Activated CD4-positive, alpha-beta T cell treated with anti-CD3 and anti-CD28 coated beads, Interleukin-2, amount 10 ng/mL, durations not matched to agents 24 days and 14 days (primary cell): ENCODE data around the gene COL19A1. TPM values are rescaled to one million over a fixed set of nuclear protein-coding genes. Genes with fewer than 3 reads are reported as not detected.
A peak's percentile ranks its signal among the peaks of the same experiment; 100 is the strongest.

ENCODE experiments used
- DNase-seq: peaks from one replicate; pipeline ENCODE4 v3.0.0; 2022
- H3K27ac Mint-ChIP-seq: one replicate; pipeline ENCODE4 v1.8.0; 2022; ENCODE audit warnings: mild to moderate bottlenecking, mixed read lengths
- H3K27me3 Mint-ChIP-seq: one replicate; pipeline ENCODE4 v1.8.0; 2022; ENCODE audit warnings: mixed read lengths
- H3K36me3 Mint-ChIP-seq: one replicate; pipeline ENCODE4 v1.8.0; 2022; ENCODE audit warnings: low read depth, mild to moderate bottlenecking, mixed read lengths
- H3K4me1 Mint-ChIP-seq: one replicate; pipeline ENCODE4 v1.8.0; 2021; ENCODE audit warnings: mixed read lengths
- H3K4me3 Mint-ChIP-seq: one replicate; pipeline ENCODE4 v1.8.0; 2022; ENCODE audit warnings: mild to moderate bottlenecking, moderate library complexity, mixed read lengths
- H3K9me3 Mint-ChIP-seq: one replicate; pipeline ENCODE4 v1.8.0; 2021; ENCODE audit warnings: mixed read lengths
- intact Hi-C: fragments of 100-400 bp; cut with micrococcal nuclease; formaldehyde crosslinking; loops from one replicate; pipeline ENCODE4 v1.15.1; 2023
- total RNA-seq: library from RNA; stranded (reverse); gene quantifications from 2 replicates; pipeline ENCODE4 v1.2.3, GENCODE V29; 2022

The COL19A1 gene
- total RNA-seq, 1 donor from 2014 or later: not detected

GRCh38 chr6:69846312-69846711 is 20.0 kb upstream of the COL19A1 start:
- DNase-seq: no peak
- H3K4me3 Mint-ChIP-seq: no peak overlapping the region
- H3K27ac Mint-ChIP-seq: no peak overlapping the region
- H3K27me3 Mint-ChIP-seq: peaks cover 34% of the 10 kb centered on the region
- no peaks in the 10 kb centered on the region for H3K9me3 Mint-ChIP-seq
- no peaks in the 10 kb centered on the region for H3K4me1 Mint-ChIP-seq
- no peaks in the 10 kb centered on the region for H3K36me3 Mint-ChIP-seq
- intact Hi-C loops: no loop called here

GRCh38 chr6:69846770-69847491 is 19.4 kb upstream of the COL19A1 start:
- no peaks in the 10 kb centered on the region for H3K36me3 Mint-ChIP-seq
- H3K27ac Mint-ChIP-seq: no peak overlapping the region
- intact Hi-C loops: no loop called here
- H3K27me3 Mint-ChIP-seq: peaks cover 31% of the 10 kb centered on the region
- no peak overlapping the region for H3K4me3 Mint-ChIP-seq
- H3K4me1 Mint-ChIP-seq: no peaks in the 10 kb centered on the region
- DNase-seq: no peak
- H3K9me3 Mint-ChIP-seq: no peaks in the 10 kb centered on the region

GRCh38 chr6:69847492-69847788 is 18.9 kb upstream of the COL19A1 start:
- H3K4me1 Mint-ChIP-seq: no peaks in the 10 kb centered on the region
- DNase-seq: no peak
- peaks cover 29% of the 10 kb centered on the region for H3K27me3 Mint-ChIP-seq
- intact Hi-C loops: no loop called here
- H3K36me3 Mint-ChIP-seq: no peaks in the 10 kb centered on the region
- no peak overlapping the region for H3K27ac Mint-ChIP-seq
- no peak overlapping the region for H3K4me3 Mint-ChIP-seq
- no peaks in the 10 kb centered on the region for H3K9me3 Mint-ChIP-seq

- Mint-ChIP-seq H3K9me3 (peaks cover 6% of the 10 kb centered on the region), H3K4me3 (no peak overlapping the region), H3K4me1 (no peaks in the 10 kb centered on the region), H3K36me3 (no peaks in the 10 kb centered on the region), H3K27ac (no peak overlapping the region), H3K27me3 (peaks cover 30% of the 10 kb centered on the region)
- intact Hi-C loops: no loop called here
- no peak for DNase-seq
Measured at GRCh38 chr6:69848552-69848951, 17.8 kb upstream of the COL19A1 start.

- Mint-ChIP-seq H3K4me1 (no peaks in the 10 kb centered on the region), H3K4me3 (no peak overlapping the region), H3K27me3 (peaks cover 26% of the 10 kb centered on the region), H3K36me3 (no peaks in the 10 kb centered on the region), H3K9me3 (peaks cover 6% of the 10 kb centered on the region), H3K27ac (no peak overlapping the region)
- no peak for DNase-seq
- intact Hi-C loops: no loop called here
Measured at GRCh38 chr6:69852706-69853105, 13.7 kb upstream of the COL19A1 start.

- Mint-ChIP-seq H3K36me3 (no peaks in the 10 kb centered on the region), H3K4me3 (no peak overlapping the region), H3K27ac (no peak overlapping the region), H3K4me1 (peaks cover 12% of the 10 kb centered on the region), H3K27me3 (peaks cover 45% of the 10 kb centered on the region), H3K9me3 (no peaks in the 10 kb centered on the region)
- DNase-seq: no peak
- intact Hi-C loops: loop anchor here (10.0 kb wide), 1 partner anchor 127 kb away; no protein-coding TSS in a partner anchor
Measured at GRCh38 chr6:69861986-69862385, 4.4 kb upstream of the COL19A1 start.

GRCh38 chr6:69863766-69864165 is 2.6 kb upstream of the COL19A1 start:
- intact Hi-C loops: loop anchor here (10.0 kb wide), 1 partner anchor 129 kb away; no protein-coding TSS in a partner anchor
- Mint-ChIP-seq H3K27me3 (peaks cover 60% of the 10 kb centered on the region), H3K36me3 (no peaks in the 10 kb centered on the region), H3K4me1 (peaks cover 18% of the 10 kb centered on the region), H3K27ac (no peak overlapping the region), H3K9me3 (no peaks in the 10 kb centered on the region), H3K4me3 (no peak overlapping the region)
- DNase-seq: no peak

- peaks cover 66% of the 10 kb centered on the region for H3K27me3 Mint-ChIP-seq
- peaks cover 18% of the 10 kb centered on the region for H3K4me1 Mint-ChIP-seq
- H3K9me3 Mint-ChIP-seq: no peaks in the 10 kb centered on the region
- intact Hi-C loops: loop anchor here (10.0 kb wide), 1 partner anchor 130 kb away; no protein-coding TSS in a partner anchor
- DNase-seq: no peak
- H3K4me3 Mint-ChIP-seq: no peak overlapping the region
- no peaks in the 10 kb centered on the region for H3K36me3 Mint-ChIP-seq
- no peak overlapping the region for H3K27ac Mint-ChIP-seq
Measured at GRCh38 chr6:69865126-69865525, 1.2 kb upstream of the COL19A1 start.

GRCh38 chr6:69866770-69867638 is 648 bp downstream of the COL19A1 start:
- H3K4me3 Mint-ChIP-seq: peak overlapping the region; percentile 79
- DNase-seq: peak; percentile 87
- H3K9me3 Mint-ChIP-seq: no peaks in the 10 kb centered on the region
- H3K4me1 Mint-ChIP-seq: peaks cover 18% of the 10 kb centered on the region
- H3K27me3 Mint-ChIP-seq: peaks cover 70% of the 10 kb centered on the region
- intact Hi-C loops: loop anchor here (2.0 to 10.0 kb wide), 2 partner anchors 70 to 132 kb away; partner anchors contain the start of gene LMBRD1
- peak overlapping the region; percentile 48 for H3K27ac Mint-ChIP-seq
- no peaks in the 10 kb centered on the region for H3K36me3 Mint-ChIP-seq

GRCh38 chr6:69867639-69867976 is 1.3 kb downstream of the COL19A1 start:
- Mint-ChIP-seq H3K4me3 (peak overlapping the region; percentile 79), H3K36me3 (no peaks in the 10 kb centered on the region), H3K4me1 (peaks cover 18% of the 10 kb centered on the region), H3K9me3 (no peaks in the 10 kb centered on the region), H3K27ac (no peak overlapping the region), H3K27me3 (peaks cover 67% of the 10 kb centered on the region)
- intact Hi-C loops: loop anchor here (2.0 to 10.0 kb wide), 2 partner anchors 71 to 133 kb away; partner anchors contain the start of gene LMBRD1
- no peak for DNase-seq

GRCh38 chr6:69868252-69868804 is 2.0 kb downstream of the COL19A1 start:
- H3K4me1 Mint-ChIP-seq: peaks cover 17% of the 10 kb centered on the region
- no peaks in the 10 kb centered on the region for H3K9me3 Mint-ChIP-seq
- H3K4me3 Mint-ChIP-seq: peak overlapping the region; percentile 79
- peaks cover 64% of the 10 kb centered on the region for H3K27me3 Mint-ChIP-seq
- no peak for DNase-seq
- intact Hi-C loops: loop anchor here (10.0 kb wide), 1 partner anchor 134 kb away; no protein-coding TSS in a partner anchor
- H3K36me3 Mint-ChIP-seq: no peaks in the 10 kb centered on the region
- H3K27ac Mint-ChIP-seq: no peak overlapping the region

- Mint-ChIP-seq H3K9me3 (no peaks in the 10 kb centered on the region), H3K36me3 (no peaks in the 10 kb centered on the region), H3K4me1 (peaks cover 16% of the 10 kb centered on the region), H3K27ac (no peak overlapping the region), H3K4me3 (no peak overlapping the region), H3K27me3 (peaks cover 63% of the 10 kb centered on the region)
- intact Hi-C loops: loop anchor here (10.0 kb wide), 1 partner anchor 134 kb away; no protein-coding TSS in a partner anchor
- DNase-seq: no peak
Measured at GRCh38 chr6:69868961-69869360, 2.6 kb downstream of the COL19A1 start.

GRCh38 chr6:69871107-69871506 is 4.8 kb downstream of the COL19A1 start:
- no peak for DNase-seq
- intact Hi-C loops: no loop called here
- Mint-ChIP-seq H3K27ac (no peak overlapping the region), H3K36me3 (no peaks in the 10 kb centered on the region), H3K27me3 (peaks cover 52% of the 10 kb centered on the region), H3K4me1 (peaks cover 14% of the 10 kb centered on the region), H3K4me3 (no peak overlapping the region), H3K9me3 (no peaks in the 10 kb centered on the region)

GRCh38 chr6:69873291-69873690 is 6.9 kb downstream of the COL19A1 start:
- DNase-seq: no peak
- H3K27ac Mint-ChIP-seq: no peak overlapping the region
- no peak overlapping the region for H3K4me3 Mint-ChIP-seq
- no peaks in the 10 kb centered on the region for H3K4me1 Mint-ChIP-seq
- H3K9me3 Mint-ChIP-seq: no peaks in the 10 kb centered on the region
- peaks cover 34% of the 10 kb centered on the region for H3K27me3 Mint-ChIP-seq
- intact Hi-C loops: no loop called here
- H3K36me3 Mint-ChIP-seq: no peaks in the 10 kb centered on the region
